Tibial artery (tissue), 4 donors: ENCODE data around the gene SLC26A6.

Experiments
- DNase-seq, 2 donors: peaks; one replicate each; pipeline ENCODE4 v3.0.0-alpha.2; 2019
- H3K27ac ChIP-seq, 2 donors: fragments of 200-600 bp; sonication (generic) in 1 of 2; 1 replicate in 1 of 2; 2 replicates in 1 of 2; pipeline ENCODE4 v1.5.1; 2018 to 2019; ENCODE audit warnings: mild to moderate bottlenecking in 1 of 2
- H3K27me3 ChIP-seq, 2 donors: fragments of 200-600 bp; sonication (generic) in 1 of 2; one replicate each; pipeline versions ENCODE4 v1.5.1 to v1.6.0; 2016 to 2019
- H3K36me3 ChIP-seq, 3 donors: fragments of 200-600 bp; sonication (generic) in 2 of 3; one replicate each; pipeline ENCODE4 v1.5.1; 2016 to 2019; ENCODE audit warnings: mild to moderate bottlenecking in 2 of 3
- H3K4me1 ChIP-seq, 4 donors: fragments of 200-600 bp; sonication (generic) in 2 of 4; 1 replicate in 3 of 4; 2 replicates in 1 of 4; pipeline ENCODE4 v1.5.1; 2016 to 2019
- H3K4me3 ChIP-seq, 2 donors: fragments of 200-600 bp; sonication (generic) in 1 of 2; 1 replicate in 1 of 2; 2 replicates in 1 of 2; pipeline ENCODE4 v1.5.1; 2018 to 2019; ENCODE audit warnings: mild to moderate bottlenecking in 2 of 2
- H3K9me3 ChIP-seq, 3 donors: fragments of 200-600 bp; sonication (generic) in 1 of 3; one replicate each; pipeline ENCODE4 v1.5.1; 2016 to 2019
- CTCF ChIP-seq, 2 experiments: fragments of 200-600 bp in 1 of 2; fragments of 450-650 bp in 1 of 2; IDR thresholded peaks; one replicate each; pipeline ENCODE4 v1.5.1; 2017 to 2019; ENCODE audit warnings: antibody characterized with exemption in 2 of 2, mild to moderate bottlenecking in 1 of 2, moderate library complexity in 1 of 2
- intact Hi-C: fragments of 100-400 bp; cut with DNase I; formaldehyde crosslinking; loops from one replicate; pipeline ENCODE4 v1.15.0; 2023; ENCODE audit warnings: low total_unique reads

Gene SLC26A6

GRCh38 chr3:48681974-48682610 lies 46.8 kb upstream of the SLC26A6 start:
- no peak for TF ChIP-seq CTCF (IDR thresholded peaks at IDR 0.05)
- intact Hi-C loops = loop anchor here (10.0 kb wide), 1 partner anchor 217 kb away; a partner anchor contains a TSS
- Histone ChIP-seq H3K4me3 (no peak overlapping the region), H3K27ac (no peak overlapping the region), H3K36me3 (peaks cover 32 to 56% (median 51%) of the 10 kb centered on the region in 3 donors), H3K27me3 (no peaks in the 10 kb centered on the region), H3K9me3 (no peaks in the 10 kb centered on the region), H3K4me1 (peaks cover 0 to 36% (median 31%) of the 10 kb centered on the region in 4 donors)
- DNase-seq = no peak

GRCh38 chr3:48681541-48681880 lies 46.2 kb upstream of the SLC26A6 start:
- Histone ChIP-seq H3K4me1 (peaks cover 0 to 32% (median 28%) of the 10 kb centered on the region in 4 donors), H3K27ac (no peak overlapping the region), H3K27me3 (no peaks in the 10 kb centered on the region), H3K4me3 (no peak overlapping the region), H3K9me3 (no peaks in the 10 kb centered on the region), H3K36me3 (peaks cover 32 to 62% (median 57%) of the 10 kb centered on the region in 3 donors)
- no peak for TF ChIP-seq CTCF (IDR thresholded peaks at IDR 0.05)
- DNase-seq = no peak
- intact Hi-C loops = loop anchor here (10.0 kb wide), 1 partner anchor 217 kb away; a partner anchor contains a TSS

GRCh38 chr3:48680811-48681540 lies 45.7 kb upstream of the SLC26A6 start:
- no peaks in the 10 kb centered on the region for H3K27me3 ChIP-seq
- TF ChIP-seq CTCF (IDR thresholded peaks at IDR 0.05) = no peak
- peaks cover 32 to 67% (median 62%) of the 10 kb centered on the region in 3 donors for H3K36me3 ChIP-seq
- no peak for DNase-seq
- no peaks in the 10 kb centered on the region for H3K9me3 ChIP-seq
- H3K4me1 ChIP-seq = peaks cover 0 to 26% (median 22%) of the 10 kb centered on the region in 4 donors
- no peak overlapping the region for H3K27ac ChIP-seq
- no peak overlapping the region for H3K4me3 ChIP-seq
- intact Hi-C loops = loop anchor here (10.0 kb wide), 1 partner anchor 216 kb away; a partner anchor contains a TSS

- no peak overlapping the region for H3K4me3 ChIP-seq
- H3K4me1 ChIP-seq = peaks cover 0 to 21% (median 17%) of the 10 kb centered on the region in 4 donors
- no peak for TF ChIP-seq CTCF (IDR thresholded peaks at IDR 0.05)
- no peaks in the 10 kb centered on the region for H3K27me3 ChIP-seq
- H3K36me3 ChIP-seq = peaks cover 35 to 80% (median 67%) of the 10 kb centered on the region in 3 donors
- H3K27ac ChIP-seq = no peak overlapping the region
- DNase-seq = no peak
- intact Hi-C loops = loop anchor here (10.0 kb wide), 1 partner anchor 215 kb away; a partner anchor contains a TSS
- H3K9me3 ChIP-seq = no peaks in the 10 kb centered on the region
Observed at GRCh38 chr3:48679411-48680391, 44.4 kb upstream of the SLC26A6 start.
